Measurements from ENCODE around the gene ARHGEF5.

DNA sequence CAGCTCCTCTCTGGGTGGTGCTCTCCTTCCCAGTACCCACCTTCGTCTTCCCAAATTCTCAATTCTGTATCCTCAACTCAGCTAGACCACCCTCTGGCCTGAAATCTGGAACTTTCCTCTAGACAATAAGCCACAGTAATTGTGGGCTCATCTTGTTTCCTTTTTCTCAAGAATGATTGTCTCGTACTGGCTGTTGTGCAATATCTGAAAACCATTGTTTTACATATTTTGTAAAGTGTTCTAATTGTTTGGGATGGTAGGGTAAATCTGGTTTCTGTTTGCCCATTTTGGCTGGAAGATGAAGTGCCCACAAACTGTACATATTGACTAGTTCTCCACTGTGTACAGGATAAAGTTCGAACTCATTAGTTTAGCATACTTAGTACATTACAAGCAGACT is 59.6 kb downstream of the ARHGEF5 start:
- TF ChIP-seq POLR2A (IDR thresholded peaks at IDR 0.05), result no peak
- TF ChIP-seq, protein P1, sequence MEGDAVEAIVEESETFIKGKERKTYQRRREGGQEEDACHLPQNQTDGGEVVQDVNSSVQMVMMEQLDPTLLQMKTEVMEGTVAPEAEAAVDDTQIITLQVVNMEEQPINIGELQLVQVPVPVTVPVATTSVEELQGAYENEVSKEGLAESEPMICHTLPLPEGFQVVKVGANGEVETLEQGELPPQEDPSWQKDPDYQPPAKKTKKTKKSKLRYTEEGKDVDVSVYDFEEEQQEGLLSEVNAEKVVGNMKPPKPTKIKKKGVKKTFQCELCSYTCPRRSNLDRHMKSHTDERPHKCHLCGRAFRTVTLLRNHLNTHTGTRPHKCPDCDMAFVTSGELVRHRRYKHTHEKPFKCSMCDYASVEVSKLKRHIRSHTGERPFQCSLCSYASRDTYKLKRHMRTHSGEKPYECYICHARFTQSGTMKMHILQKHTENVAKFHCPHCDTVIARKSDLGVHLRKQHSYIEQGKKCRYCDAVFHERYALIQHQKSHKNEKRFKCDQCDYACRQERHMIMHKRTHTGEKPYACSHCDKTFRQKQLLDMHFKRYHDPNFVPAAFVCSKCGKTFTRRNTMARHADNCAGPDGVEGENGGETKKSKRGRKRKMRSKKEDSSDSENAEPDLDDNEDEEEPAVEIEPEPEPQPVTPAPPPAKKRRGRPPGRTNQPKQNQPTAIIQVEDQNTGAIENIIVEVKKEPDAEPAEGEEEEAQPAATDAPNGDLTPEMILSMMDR (IDR thresholded peaks at IDR 0.05), result no peak

Measured in testis (tissue), 2 donors.